ENCODE measurements around the gene SLC29A4. TPM values are rescaled to one million over a fixed set of nuclear protein-coding genes. Genes with fewer than 3 reads are reported as not detected.

Gene SLC29A4
- total and polyA plus RNA-seq, 2 of the 13 experiments (the other 11 are each of a cell fraction or from before 2014, with no cell fraction given), result 29.7 to 31.7 TPM

DNA sequence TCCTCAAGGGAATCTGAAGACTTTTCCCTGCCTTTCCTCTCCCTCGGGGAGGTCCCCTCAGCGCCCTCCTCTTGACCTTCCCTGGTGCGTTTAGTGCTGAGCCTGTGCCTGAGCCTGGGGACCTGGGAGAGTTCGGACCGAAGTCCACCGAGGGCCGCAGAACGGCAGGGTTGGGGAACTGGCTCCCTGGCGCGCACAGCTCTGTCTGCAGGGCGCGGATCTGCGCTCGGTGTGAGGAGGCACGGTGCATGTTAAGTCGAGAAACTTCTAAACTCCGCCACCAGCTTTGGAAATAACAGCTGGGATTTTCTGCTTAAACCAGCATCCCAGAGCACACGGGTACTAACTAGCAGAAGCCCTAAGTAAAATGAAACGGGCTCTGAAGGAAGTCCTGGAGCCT lies 44.2 kb upstream of the SLC29A4 start (continued):
- TF ChIP-seq ZNF280B (CRISPR knock-in tag; IDR thresholded peaks at IDR 0.05; ENCODE audit: borderline replicate concordance) (0 out of 2 replicates have a peak, but pooled peaks have one; percentile 42), TSC22D2 (CRISPR knock-in tag; IDR thresholded peaks at IDR 0.05; ENCODE audit: borderline replicate concordance) (no peak), MBD4 (IDR thresholded peaks at IDR 0.05; ENCODE audit: borderline replicate concordance, low read length) (no peak), NFATC3 (CRISPR knock-in tag; IDR thresholded peaks at IDR 0.05) (no peak), ETS1 (CRISPR knock-in tag; IDR thresholded peaks at IDR 0.05) (no peak), ZBTB34 (CRISPR knock-in tag; IDR thresholded peaks at IDR 0.05) (no peak), FOSL1 (CRISPR knock-in tag; IDR thresholded peaks at IDR 0.05; ENCODE audit: borderline replicate concordance) (no peak), GABPA (IDR thresholded peaks at IDR 0.05; ENCODE audit: low read depth, low read length) (no peak), GABPA (CRISPR knock-in tag; IDR thresholded peaks at IDR 0.05; ENCODE audit: low read depth) (no peak), ZSCAN29 (CRISPR knock-in tag; conservative IDR thresholded peaks at IDR 0.05) (no peak), HOXA9 (CRISPR knock-in tag; IDR thresholded peaks at IDR 0.05; ENCODE audit: borderline replicate concordance) (no peak), DRAP1 (CRISPR knock-in tag; IDR thresholded peaks at IDR 0.05) (no peak), SMAD1 (CRISPR knock-in tag; IDR thresholded peaks at IDR 0.05; ENCODE audit: borderline replicate concordance, low read depth) (no peak), SETDB1 (CRISPR knock-in tag; IDR thresholded peaks at IDR 0.05; ENCODE audit: borderline replicate concordance) (no peak)
- TF ChIP-seq, protein P1, sequence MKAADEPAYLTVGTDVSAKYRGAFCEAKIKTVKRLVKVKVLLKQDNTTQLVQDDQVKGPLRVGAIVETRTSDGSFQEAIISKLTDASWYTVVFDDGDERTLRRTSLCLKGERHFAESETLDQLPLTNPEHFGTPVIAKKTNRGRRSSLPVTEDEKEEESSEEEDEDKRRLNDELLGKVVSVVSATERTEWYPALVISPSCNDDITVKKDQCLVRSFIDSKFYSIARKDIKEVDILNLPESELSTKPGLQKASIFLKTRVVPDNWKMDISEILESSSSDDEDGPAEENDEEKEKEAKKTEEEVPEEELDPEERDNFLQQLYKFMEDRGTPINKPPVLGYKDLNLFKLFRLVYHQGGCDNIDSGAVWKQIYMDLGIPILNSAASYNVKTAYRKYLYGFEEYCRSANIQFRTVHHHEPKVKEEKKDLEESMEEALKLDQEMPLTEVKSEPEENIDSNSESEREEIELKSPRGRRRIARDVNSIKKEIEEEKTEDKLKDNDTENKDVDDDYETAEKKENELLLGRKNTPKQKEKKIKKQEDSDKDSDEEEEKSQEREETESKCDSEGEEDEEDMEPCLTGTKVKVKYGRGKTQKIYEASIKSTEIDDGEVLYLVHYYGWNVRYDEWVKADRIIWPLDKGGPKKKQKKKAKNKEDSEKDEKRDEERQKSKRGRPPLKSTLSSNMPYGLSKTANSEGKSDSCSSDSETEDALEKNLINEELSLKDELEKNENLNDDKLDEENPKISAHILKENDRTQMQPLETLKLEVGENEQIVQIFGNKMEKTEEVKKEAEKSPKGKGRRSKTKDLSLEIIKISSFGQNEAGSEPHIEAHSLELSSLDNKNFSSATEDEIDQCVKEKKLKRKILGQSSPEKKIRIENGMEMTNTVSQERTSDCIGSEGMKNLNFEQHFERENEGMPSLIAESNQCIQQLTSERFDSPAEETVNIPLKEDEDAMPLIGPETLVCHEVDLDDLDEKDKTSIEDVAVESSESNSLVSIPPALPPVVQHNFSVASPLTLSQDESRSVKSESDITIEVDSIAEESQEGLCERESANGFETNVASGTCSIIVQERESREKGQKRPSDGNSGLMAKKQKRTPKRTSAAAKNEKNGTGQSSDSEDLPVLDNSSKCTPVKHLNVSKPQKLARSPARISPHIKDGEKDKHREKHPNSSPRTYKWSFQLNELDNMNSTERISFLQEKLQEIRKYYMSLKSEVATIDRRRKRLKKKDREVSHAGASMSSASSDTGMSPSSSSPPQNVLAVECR (CRISPR knock-in tag; IDR thresholded peaks at IDR 0.05; ENCODE audit: borderline replicate concordance), result peak; percentile 28; the same call in 1 of the 2 replicates
- TF ChIP-seq, protein P2, sequence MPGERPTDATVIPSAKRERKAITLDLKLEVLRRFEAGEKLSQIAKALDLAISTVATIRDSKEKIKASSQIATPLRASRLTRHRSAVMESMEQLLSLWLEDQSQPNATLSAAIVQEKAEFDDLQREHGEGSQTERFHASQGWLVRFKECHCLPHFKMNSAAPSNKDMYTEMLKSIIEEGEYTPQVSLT (CRISPR knock-in tag; IDR thresholded peaks at IDR 0.05; ENCODE audit: borderline replicate concordance, low read depth), result no peak
- TF ChIP-seq, protein P3, sequence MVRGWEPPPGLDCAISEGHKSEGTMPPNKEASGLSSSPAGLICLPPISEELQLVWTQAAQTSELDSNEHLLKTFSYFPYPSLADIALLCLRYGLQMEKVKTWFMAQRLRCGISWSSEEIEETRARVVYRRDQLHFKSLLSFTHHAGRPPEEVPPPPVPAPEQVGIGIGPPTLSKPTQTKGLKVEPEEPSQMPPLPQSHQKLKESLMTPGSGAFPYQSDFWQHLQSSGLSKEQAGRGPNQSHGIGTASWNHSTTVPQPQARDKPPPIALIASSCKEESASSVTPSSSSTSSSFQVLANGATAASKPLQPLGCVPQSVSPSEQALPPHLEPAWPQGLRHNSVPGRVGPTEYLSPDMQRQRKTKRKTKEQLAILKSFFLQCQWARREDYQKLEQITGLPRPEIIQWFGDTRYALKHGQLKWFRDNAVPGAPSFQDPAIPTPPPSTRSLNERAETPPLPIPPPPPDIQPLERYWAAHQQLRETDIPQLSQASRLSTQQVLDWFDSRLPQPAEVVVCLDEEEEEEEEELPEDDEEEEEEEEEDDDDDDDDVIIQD (CRISPR knock-in tag; IDR thresholded peaks at IDR 0.05; ENCODE audit: low read depth), result no peak
